Heart right ventricle (tissue), 16 donors: Measurements from ENCODE around the gene ADCY7. TPM values are rescaled to one million over a fixed set of nuclear protein-coding genes. Genes with fewer than 3 reads are reported as not detected.

Source experiments
- ATAC-seq, 8 donors: fragments of 200-7000 bp; cut with Tn5 transposase; one replicate each; pipeline ENCODE4 v1.9.1; 2020; ENCODE audit warnings: mild to moderate bottlenecking in 8 of 8, moderate library complexity in 8 of 8, moderate number of reproducible peaks in 1 of 8
- DNase-seq, 2 donors: peaks; one replicate each; pipeline ENCODE4 v3.0.0-alpha.2; 2020
- H3K27ac ChIP-seq, 10 donors: fragments of 200-600 bp; sonication (generic) in 2 of 10; one replicate each; pipeline versions ENCODE4 v1.5.0 to v1.8.0; 2020 to 2022; ENCODE audit warnings: mild to moderate bottlenecking in 3 of 10
- H3K27me3 ChIP-seq, 7 donors: fragments of 200-600 bp; one replicate each; pipeline ENCODE4 v1.8.0; 2021 to 2022; ENCODE audit warnings: mild to moderate bottlenecking in 2 of 7
- H3K36me3 ChIP-seq, 9 donors: fragments of 200-600 bp; sonication (generic) in 1 of 9; one replicate each; pipeline versions ENCODE4 v1.5.0 to v1.8.0; 2020 to 2022; ENCODE audit warnings: mild to moderate bottlenecking in 2 of 9
- H3K4me1 ChIP-seq, 9 donors: fragments of 200-600 bp; sonication (generic) in 1 of 9; one replicate each; pipeline versions ENCODE4 v1.5.0 to v1.8.0; 2020 to 2022; ENCODE audit warnings: mild to moderate bottlenecking in 4 of 9
- H3K4me3 ChIP-seq, 10 donors: fragments of 200-600 bp; sonication (generic) in 2 of 10; one replicate each; pipeline versions ENCODE4 v1.5.0 to v1.8.0; 2020 to 2022; ENCODE audit warnings: mild to moderate bottlenecking in 7 of 10, moderate library complexity in 2 of 10
- H3K9me3 ChIP-seq, 11 donors: fragments of 200-600 bp in 10 of 11; sonication (generic) in 2 of 11; one replicate each; pipeline versions ENCODE4 v1.5.0 to v1.8.0; 2013 to 2022; ENCODE audit warnings: mild to moderate bottlenecking in 2 of 11, control low read depth in 1 of 11, moderate library complexity in 1 of 11
- CTCF ChIP-seq, 9 donors: fragments of 200-600 bp; sonication (generic) in 2 of 9; IDR thresholded peaks; one replicate each; pipeline versions ENCODE4 v1.5.0 to v1.8.0; 2021 to 2022; ENCODE audit warnings: antibody characterized with exemption in 9 of 9, mild to moderate bottlenecking in 5 of 9, moderate library complexity in 1 of 9
- WGBS, 2 donors: extraction: QIAGEN DNeasy Blood & Tissue Kit; methylation state at CpG; one replicate each; pipeline ENCODE4 v1.1.7; 2013; ENCODE audit warnings: inconsistent platforms in 1 of 2; 5-methylcytosine and 5-hydroxymethylcytosine counted together
- intact Hi-C, 10 donors: fragments of 100-400 bp; cut with DNase I; formaldehyde crosslinking; loops; one replicate each; pipeline versions ENCODE4 v1.11.1 to v1.14.2; 2022
- polyA plus RNA-seq, 2 donors: library from polyadenylated mRNA; stranded (reverse); fragments of 200-250 nt; gene quantifications; one replicate each; pipeline ENCODE4 v1.2.3, GENCODE V29; 2013
- total RNA-seq, 10 donors: library from RNA; stranded (reverse); fragmentation: NEBNext Ultra II Directional in 3 of 10; extraction: Animal tissue kit (Norgen Biotek cat#: 25700) in 3 of 10; gene quantifications; one replicate each; pipeline versions ENCODE4 v1.2.1 to v1.2.4, GENCODE V29; 2021 to 2023
- donor health status: Arrhythmogenic right ventricular cardiomyopathy.
- donor health status: ischemic (EF 13 %, LVEDD 7.1; RV severe dilation, severe dysfunction).
- donor health status: healthy with polysubstance abuse.
- donor health status: DM: no; HTN: yes; CAD: no.
- donor health status: DM: no; HTN: no; CAD: no.
- donor health status: ischemic (EF 25% LVEDD 6.9; RV normal size, moderate dysfunction).
- donor health status: ischemic (EF 25% LVEDD 5.7; RV mildly dilated, moderate dysfunction).
- donor health status: healthy.
- donor health status: DM: yes; HTN: yes; CAD: no.
- donor health status: Ischemic cardiomyopathy.
- donor health status: ischemic (EF 35%, LVEDD 5.7; RV mildly dilated, moderate dysfunction).
- donor health status: nonischemic (EF 11% LVEDD 7.7; RV severe dilation, severe dysfunction).
- donor health status: DM: yes; HTN: yes; CAD: no.
- donor health status: PGD.
- donor health status: ischemic (EF 29% LVEDD 5.4; RV normal size, mild dysfunction).
- donor health status: nonischemic (EF 23%, LVEDD 6.1; RV moderate dilation, normal function).

ADCY7 gene
- total and polyA plus RNA-seq, 12 donors = 2.2 to 25.5 (median 4.7) TPM

- Histone ChIP-seq H3K27me3 (no peaks in the 10 kb centered on the region), H3K27ac (no peak overlapping the region), H3K4me3 (no peak overlapping the region), H3K9me3 (no peaks in the 10 kb centered on the region), H3K36me3 (peaks cover 0 to 97% (median 0%) of the 10 kb centered on the region in 9 donors), H3K4me1 (peaks cover 0 to 7% (median 0%) of the 10 kb centered on the region in 9 donors)
- intact Hi-C loops = no loop called here
- WGBS, 2 donors = 88 to 90% methylated on average over 2 of the region's 2 CpGs
- DNase-seq = no peak
- TF ChIP-seq CTCF (IDR thresholded peaks at IDR 0.05) = no peak
- ATAC-seq = no peak
These were observed 30.5 kb downstream of the ADCY7 start for GRCh38 chr16:50296807-50297206.

GRCh38 chr16:50297301-50298074, 31.1 kb downstream of the ADCY7 start:
- 53 to 55% methylated on average over 15 of the region's 15 CpGs for WGBS, 2 donors
- no peaks in the 10 kb centered on the region for H3K9me3 ChIP-seq
- peaks cover 0 to 97% (median 0%) of the 10 kb centered on the region in 9 donors for H3K36me3 ChIP-seq
- no peak overlapping the region for H3K4me3 ChIP-seq
- no peaks in the 10 kb centered on the region for H3K27me3 ChIP-seq
- peaks cover 0 to 7% (median 0%) of the 10 kb centered on the region in 9 donors for H3K4me1 ChIP-seq
- TF ChIP-seq CTCF (IDR thresholded peaks at IDR 0.05) = no peak
- DNase-seq = peak in 1 of 2 donors; percentile 9
- ATAC-seq = peak in 7 of 8 donors; percentile 35 to 72 (median 53)
- intact Hi-C loops = no loop called here
- H3K27ac ChIP-seq = no peak overlapping the region

- no peak overlapping the region for H3K4me3 ChIP-seq
- no peaks in the 10 kb centered on the region for H3K9me3 ChIP-seq
- no peak for ATAC-seq
- H3K4me1 ChIP-seq = peaks cover 0 to 7% (median 0%) of the 10 kb centered on the region in 9 donors
- H3K27me3 ChIP-seq = no peaks in the 10 kb centered on the region
- DNase-seq = peak in 1 of 2 donors; percentile 2
- intact Hi-C loops = no loop called here
- WGBS, 2 donors = 89 to 94% methylated on average over 7 of the region's 7 CpGs
- no peak overlapping the region for H3K27ac ChIP-seq
- TF ChIP-seq CTCF (IDR thresholded peaks at IDR 0.05) = no peak
- H3K36me3 ChIP-seq = peaks cover 0 to 97% (median 0%) of the 10 kb centered on the region in 9 donors
These were observed 31.7 kb downstream of the ADCY7 start for GRCh38 chr16:50298075-50298460.

GRCh38 chr16:50298591-50299507, 32.5 kb downstream of the ADCY7 start:
- Histone ChIP-seq H3K36me3 (peaks cover 0 to 97% (median 0%) of the 10 kb centered on the region in 9 donors), H3K27ac (no peak overlapping the region), H3K4me3 (no peak overlapping the region), H3K9me3 (no peaks in the 10 kb centered on the region), H3K4me1 (peaks cover 0 to 7% (median 0%) of the 10 kb centered on the region in 9 donors), H3K27me3 (no peaks in the 10 kb centered on the region)
- DNase-seq (peak in 1 of 2 donors; percentile 6), ATAC-seq (no peak)
- TF ChIP-seq CTCF (IDR thresholded peaks at IDR 0.05) = no peak
- intact Hi-C loops = no loop called here
- WGBS, 2 donors = 87 to 91% methylated on average over 29 of the region's 29 CpGs
